ENCODE measurements around the gene ZP4. TPM values are rescaled to one million over a fixed set of nuclear protein-coding genes. Genes with fewer than 3 reads are reported as not detected.
"Not testable (repeated sequence)": the region's sequence is repeated elsewhere in the genome, so short reads cannot be mapped to it uniquely, and the experiment has no call there.

The ZP4 gene
- total RNA-seq, 1 experiment from 2014 or later = not detected

DNA sequence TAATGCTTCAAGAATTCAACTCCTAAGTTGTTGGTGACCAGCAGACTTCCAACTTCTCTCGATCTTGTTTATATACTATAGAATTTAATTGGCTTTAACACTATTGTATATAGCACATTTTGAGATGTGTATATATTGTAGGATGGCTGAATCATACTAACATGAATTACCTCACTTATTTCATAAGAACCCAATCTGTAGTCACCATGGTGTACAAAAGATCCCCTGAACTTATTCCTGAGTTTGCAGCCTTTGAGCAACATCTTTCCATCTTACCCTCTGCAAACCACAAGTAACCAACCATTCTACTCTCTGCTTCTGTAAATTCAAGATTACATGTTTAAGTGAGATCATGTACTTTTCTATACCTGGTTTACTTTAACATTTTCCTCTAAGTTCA, 12.3 kb downstream of the ZP4 start:
- no peak for DNase-seq (ENCODE audit: extremely low read depth, low read depth)

DNA sequence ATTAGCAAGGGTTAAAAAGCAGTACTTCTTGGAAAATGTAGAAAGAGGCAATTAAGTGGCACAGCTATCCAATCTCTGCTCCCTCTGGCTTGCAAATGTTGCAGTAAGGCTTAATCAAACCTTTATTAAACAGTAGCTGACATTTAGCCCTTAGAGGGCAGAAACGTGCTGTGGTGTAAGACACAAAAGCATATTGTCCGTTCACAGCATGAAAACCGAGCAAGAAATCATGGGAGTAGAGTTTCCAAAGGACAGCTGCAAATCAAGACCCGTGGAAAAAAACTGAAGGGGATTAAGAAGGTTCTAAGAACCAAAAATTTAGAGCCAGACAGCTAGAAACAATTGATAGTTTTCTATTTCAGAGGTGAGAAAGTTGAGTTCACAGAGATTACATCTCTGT, 13.1 kb downstream of the ZP4 start:
- no peak for DNase-seq (ENCODE audit: extremely low read depth, low read depth)

DNA sequence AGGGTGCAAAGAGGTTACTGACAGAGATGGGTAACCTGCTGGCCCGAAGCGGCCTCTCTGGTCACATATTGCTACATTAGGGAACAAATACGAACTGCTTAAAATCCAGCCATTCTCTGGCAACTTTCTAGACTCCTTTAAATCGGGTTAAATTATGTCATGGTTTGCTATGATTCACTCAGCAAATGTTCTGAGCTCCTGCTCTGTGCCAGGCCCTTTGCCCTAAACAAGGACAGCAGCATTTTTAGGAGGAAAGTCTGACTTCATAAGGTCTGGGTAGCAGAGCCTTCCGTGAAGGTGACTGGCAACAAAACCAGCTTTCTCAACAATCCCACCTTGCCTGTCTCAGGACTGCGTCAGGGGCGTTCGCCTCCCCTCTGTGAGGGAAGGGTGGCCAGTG, 15.4 kb downstream of the ZP4 start:
- DNase-seq (ENCODE audit: extremely low read depth, low read depth) = no peak

- DNase-seq (ENCODE audit: extremely low read depth, low read depth) = peak; percentile 90
Measured at GRCh38 chr1:237873487-237874211, 17.1 kb downstream of the ZP4 start.

DNA sequence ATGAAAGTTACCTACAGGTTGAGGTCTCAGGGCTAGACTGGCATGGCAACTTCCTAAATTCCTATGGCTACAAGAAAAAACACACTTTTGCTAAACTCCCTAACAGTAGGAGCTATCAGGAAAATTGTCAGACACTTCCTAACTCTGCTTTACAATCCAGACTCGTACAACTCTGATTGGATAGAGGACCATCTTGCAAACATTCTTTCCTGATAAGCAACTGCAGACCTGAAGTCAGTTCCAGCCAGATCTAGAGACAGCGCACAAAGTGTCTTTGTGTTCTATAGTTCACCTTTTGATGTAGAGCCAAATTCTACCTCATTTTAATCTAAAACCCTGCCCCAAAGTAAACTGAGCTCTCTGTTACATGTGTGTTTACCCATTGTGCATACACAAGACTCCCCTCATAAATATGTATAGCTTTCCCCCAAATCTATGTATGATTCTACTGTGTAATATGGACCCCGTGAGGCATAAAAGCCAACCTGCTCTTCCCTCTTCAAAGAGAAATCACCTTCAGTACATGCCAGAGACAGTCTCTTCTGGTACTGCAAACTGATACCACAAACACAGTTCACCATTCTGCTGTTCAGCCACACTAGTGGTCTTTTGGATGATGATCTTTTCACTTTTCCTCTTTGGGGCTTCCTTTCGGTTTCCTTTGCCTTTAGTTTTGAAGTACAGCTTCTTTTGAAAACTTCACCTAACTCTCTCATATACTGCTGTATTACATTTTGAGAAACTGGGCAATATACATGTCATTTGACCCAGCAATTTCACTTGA, 21.7 kb downstream of the ZP4 start:
- DNase-seq (ENCODE audit: extremely low read depth, low read depth) = no peak

GRCh38 chr1:237867380-237867888, 23.3 kb downstream of the ZP4 start:
- no peak for DNase-seq (ENCODE audit: extremely low read depth, low read depth)

GRCh38 chr1:237864338-237865244, 26.1 kb downstream of the ZP4 start:
- DNase-seq (ENCODE audit: extremely low read depth, low read depth) = peak; percentile 50

- DNase-seq (ENCODE audit: extremely low read depth, low read depth) = no peak
Measured at GRCh38 chr1:237863234-237863633, 27.5 kb downstream of the ZP4 start.

DNA sequence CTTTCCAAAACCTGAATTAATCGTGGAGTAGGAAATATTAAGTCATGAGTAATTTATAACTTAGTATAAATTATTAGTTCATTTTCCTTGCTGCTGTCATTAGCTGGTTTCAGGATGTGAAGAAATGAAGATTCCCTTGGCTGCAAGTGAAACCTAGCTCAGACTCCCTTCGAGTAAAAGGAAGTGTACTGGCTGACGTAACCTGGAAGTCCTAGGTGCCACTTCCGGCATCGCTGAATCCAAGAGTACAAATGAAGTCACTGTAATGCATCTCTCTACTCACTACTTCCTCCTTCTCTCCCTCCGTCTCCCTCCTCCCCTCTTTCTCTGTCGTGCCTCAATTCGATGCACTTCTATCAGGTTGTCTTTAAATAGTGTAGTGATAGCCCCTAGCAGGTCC, 28.8 kb downstream of the ZP4 start:
- DNase-seq (ENCODE audit: extremely low read depth, low read depth) = no peak

GRCh38 chr1:237858992-237859391, 31.7 kb downstream of the ZP4 start:
- DNase-seq (ENCODE audit: extremely low read depth, low read depth) = no peak

GRCh38 chr1:237857455-237857854, 33.3 kb downstream of the ZP4 start:
- no peak for DNase-seq (ENCODE audit: extremely low read depth, low read depth)

- no peak for DNase-seq (ENCODE audit: extremely low read depth, low read depth)
Measured at GRCh38 chr1:237852342-237852741, 38.4 kb downstream of the ZP4 start.

DNA sequence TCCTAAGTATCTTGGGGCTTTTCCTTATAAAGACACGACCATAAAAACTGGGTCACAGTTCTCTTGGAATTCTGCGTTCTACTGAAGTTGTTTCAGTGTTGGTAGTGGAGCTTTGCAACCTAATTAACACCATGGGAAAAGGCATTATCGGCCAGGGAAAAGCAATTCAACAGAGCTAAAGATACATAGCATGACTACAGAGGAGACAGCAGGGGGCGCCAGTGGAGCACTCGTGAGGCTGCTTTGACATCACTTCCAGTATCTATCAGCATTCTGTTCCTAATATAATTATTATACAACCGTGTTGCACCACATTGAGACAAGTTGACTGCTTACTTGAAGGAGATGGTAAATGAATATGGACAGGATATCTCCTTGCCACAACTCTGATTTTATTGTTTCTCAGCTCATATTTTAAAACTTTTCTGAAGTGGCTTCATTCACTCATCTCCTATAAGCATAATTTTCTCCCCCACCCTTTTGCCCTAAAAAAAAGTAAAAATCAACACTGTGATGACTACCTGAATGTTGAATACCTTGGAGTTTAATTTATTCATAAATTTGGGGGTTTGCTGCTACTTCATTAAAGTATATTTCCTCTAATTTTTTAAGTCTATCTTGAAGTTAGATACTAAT, 39.4 kb downstream of the ZP4 start:
- peak; percentile 64 for DNase-seq (ENCODE audit: extremely low read depth, low read depth)

DNA sequence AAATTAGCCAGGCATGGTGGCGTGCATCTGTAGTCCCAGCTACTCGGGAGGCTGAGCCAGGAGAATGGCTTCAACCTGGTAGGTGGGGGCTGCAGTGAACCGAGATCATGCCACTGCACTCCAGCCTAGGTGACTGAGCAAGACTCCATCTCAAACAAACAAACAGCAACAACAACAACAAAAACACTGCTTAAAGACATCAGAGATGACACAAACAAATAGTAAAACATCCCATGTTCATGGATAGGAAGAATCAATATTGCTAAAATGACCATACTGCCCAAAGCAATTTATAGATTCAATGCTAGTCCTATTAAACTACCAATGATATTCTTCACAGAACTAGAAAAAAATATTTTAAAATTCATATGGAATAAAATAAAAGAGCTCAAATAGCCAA, 47.2 kb downstream of the ZP4 start:
- not testable (repeated sequence) for DNase-seq (ENCODE audit: extremely low read depth, low read depth)

DNA sequence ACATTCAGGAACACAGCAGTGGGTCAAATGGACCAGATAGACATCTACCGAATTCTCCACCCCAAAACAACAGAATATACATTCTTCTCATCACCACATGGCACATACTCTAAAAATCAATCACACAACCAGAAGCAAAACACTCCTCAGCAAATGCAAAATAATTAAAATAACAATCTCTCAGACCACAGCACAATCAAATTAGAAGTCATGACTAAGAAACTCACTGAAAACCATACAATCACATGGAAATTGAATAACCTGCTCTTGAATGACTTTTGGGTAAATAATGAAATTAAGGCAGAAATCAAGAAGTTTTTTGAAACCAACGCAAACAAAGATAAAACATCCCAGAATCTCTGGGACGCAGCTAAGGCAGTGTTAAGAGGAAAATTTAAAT, 49.2 kb downstream of the ZP4 start:
- no peak for DNase-seq (ENCODE audit: extremely low read depth, low read depth)

- DNase-seq (ENCODE audit: extremely low read depth, low read depth) = no peak
Measured at GRCh38 chr1:237838904-237839534, 51.7 kb downstream of the ZP4 start.

DNA sequence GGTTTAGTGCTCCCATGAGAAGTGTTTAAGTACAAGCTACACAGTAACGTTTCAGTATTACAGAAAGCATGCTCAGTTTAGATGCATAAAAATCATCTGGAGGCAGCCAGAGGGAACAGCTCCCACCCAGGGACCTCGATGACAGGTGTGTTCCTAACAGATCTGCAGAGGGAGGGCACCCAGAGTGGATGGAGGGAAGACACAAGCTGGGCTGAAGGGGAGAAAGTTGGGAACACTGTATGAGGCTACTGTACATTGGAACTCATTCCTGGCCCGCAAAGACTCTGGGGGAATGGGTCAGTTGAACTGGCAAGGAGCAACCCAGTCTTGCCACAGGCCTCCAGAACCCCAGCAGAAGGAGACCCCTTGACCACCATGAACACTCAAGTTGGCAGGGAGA, 52.4 kb downstream of the ZP4 start:
- DNase-seq (ENCODE audit: extremely low read depth, low read depth) = no peak

GRCh38 chr1:237834461-237834860, 56.3 kb downstream of the ZP4 start:
- no peak for DNase-seq (ENCODE audit: extremely low read depth, low read depth)

GRCh38 chr1:237834048-237834447, 56.7 kb downstream of the ZP4 start:
- no peak for DNase-seq (ENCODE audit: extremely low read depth, low read depth)

- no peak for DNase-seq (ENCODE audit: extremely low read depth, low read depth)
Measured at GRCh38 chr1:237832858-237833257, 57.9 kb downstream of the ZP4 start.

All from NCI-H460 (cell line).